Measurements from ENCODE around the gene BDP1. TPM values are rescaled to one million over a fixed set of nuclear protein-coding genes. Genes with fewer than 3 reads are reported as not detected.
"Not testable (repeated sequence)": the region's sequence is repeated elsewhere in the genome, so short reads cannot be mapped to it uniquely, and the experiment has no call there.

BDP1 gene, protein sequence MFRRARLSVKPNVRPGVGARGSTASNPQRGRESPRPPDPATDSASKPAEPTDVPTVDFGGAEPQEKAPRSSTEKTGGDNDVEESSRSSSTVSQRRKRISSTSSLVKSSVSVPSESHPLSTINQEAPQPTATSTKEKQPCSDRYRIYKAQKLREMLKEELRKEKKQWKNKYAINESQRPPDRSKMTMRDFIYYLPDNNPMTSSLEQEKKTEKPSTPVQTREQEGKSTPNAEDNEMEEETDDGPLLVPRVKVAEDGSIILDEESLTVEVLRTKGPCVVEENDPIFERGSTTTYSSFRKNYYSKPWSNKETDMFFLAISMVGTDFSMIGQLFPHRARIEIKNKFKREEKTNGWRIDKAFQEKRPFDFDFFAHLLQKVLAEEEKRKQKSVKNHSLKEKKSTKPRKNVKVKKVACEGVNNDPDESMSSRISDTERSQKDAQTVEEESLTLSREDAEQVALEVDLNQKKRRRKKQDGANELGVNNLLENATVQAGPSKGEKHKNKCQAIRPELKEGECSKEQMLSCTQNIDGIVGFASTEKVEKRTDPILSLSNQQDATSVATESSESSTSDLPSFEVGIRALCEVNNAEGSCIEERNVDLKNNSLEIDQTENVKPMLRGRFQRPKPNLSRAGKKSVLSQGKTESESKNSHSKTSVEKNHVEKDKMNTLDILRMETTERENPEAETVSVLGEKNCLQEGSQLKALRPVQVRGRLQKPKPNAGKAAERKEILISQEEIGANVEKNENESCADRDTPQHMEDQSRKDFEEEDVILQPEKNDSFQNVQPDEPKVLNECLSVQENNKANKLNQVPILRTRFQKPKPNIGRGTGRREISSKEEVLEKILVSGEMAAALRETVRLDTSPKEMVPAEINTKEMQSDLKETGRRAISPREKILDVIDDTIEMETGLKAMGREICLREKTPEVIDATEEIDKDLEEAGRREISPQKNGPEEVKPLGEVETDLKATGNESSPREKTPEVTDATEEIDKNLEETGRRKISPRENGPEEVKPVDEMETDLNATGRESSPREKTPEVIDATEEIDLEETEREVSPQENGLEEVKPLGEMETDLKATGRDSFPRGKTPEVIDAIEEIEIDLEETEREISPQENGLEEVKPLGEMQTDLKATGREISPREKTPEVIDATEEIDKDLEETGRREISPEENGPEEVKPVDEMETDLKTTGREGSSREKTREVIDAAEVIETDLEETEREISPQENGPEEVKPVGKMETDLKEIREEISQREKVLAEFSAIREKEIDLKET (N-terminal part only)
- polyA plus RNA-seq (2014; cell fraction: cytosol; rRNA removed): 16.7 and 17.0 TPM in 2 replicates
- polyA plus RNA-seq (2014; cell fraction: nucleus; rRNA removed): 21.0 and 22.9 TPM in 2 replicates

DNA sequence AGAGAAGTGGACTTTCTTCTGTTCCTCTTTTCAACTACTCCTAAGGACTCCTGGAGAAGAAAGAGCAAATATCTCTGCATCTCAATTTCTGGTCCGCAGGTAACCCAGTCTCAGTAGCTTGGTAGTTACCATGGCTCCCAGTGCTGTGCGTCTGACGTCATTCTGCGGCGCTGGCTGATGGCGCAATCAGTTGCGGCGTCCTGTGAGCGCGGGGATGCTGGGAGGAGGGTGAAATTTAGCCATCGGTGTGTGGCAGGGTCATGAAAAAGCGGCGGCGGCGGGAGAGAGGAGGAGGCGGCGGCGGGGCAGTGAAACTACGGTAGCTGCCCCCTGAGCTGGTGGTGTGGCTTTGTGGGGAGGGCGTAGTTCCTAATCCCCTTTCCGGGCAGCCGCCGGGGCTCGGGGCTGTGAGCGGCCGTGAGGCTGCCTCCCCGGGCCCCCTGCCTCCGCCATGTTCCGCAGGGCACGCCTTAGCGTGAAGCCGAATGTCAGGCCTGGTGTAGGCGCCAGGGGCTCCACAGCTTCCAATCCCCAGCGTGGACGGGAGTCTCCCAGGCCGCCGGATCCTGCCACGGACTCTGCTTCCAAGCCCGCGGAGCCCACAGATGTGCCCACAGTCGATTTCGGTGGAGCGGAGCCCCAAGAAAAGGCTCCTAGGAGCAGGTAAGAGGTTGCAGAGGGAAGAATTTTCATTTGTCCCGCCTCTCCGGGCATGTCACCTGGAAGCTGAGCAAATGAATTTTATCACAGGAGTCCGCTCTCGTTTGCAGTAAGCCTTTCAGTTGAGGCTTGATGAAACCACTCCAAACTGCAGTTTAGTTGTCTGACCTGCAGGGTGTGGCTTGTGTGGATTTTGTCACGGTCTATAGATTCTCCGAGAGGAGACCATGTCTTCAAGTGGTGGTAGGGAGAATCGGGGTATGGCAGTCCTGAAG is at the start of gene BDP1:
Gene BDP1 (plus strand): TSS at position 225 of the 935 bp plus-strand sequence. CDS start 227 bp downstream, at position 452.
- peak; percentile 93 for DNase-seq (ENCODE audit: low spot score)

DNA sequence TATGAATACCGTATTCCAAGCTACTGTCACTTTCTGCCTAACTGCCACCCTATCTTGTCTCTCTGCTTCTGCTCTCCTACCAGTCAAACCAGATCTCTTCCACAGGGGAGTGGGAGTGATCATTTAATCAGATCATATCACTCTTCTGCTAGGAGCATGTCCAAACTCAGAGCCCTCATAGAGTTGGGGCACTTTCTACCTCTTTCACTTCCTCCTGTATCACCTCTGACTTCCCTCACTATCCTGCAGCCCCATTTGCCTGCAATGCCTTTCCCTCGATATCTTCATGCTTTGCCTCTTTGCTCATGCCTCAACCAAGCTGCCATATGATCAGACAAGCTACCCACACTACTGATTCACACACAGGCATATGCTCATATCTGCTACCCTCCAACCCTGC is 45.4 kb upstream of the BDP1 start:
- not testable (repeated sequence) for DNase-seq (ENCODE audit: low spot score)

GRCh38 chr5:71415626-71416025 is 39.8 kb upstream of the BDP1 start:
- not testable (repeated sequence) for DNase-seq (ENCODE audit: low spot score)

DNA sequence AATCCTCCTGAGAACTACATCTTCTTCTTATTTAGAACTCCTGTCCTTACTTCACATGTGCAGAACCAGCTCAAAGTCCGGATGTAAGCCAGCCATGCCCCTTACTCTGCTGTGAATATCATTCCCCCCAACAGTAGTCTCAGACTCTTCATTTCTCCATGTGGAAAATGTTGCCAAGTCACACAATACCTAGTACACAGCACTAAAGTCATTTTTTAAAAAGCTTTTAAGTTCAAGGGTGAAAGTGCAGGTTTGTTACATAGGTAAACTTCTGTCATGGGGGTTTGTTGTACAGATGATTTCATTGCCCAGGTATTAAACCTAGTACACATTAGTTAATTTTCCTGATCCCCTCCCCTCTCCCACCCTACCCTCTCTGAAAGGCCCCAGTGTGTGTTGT is 37.4 kb upstream of the BDP1 start:
- not testable (repeated sequence) for DNase-seq (ENCODE audit: low spot score)

- not testable (repeated sequence) for DNase-seq (ENCODE audit: low spot score)
Observed at GRCh38 chr5:71421278-71421677, 34.2 kb upstream of the BDP1 start.

- DNase-seq (ENCODE audit: low spot score): not testable (repeated sequence)
Observed at GRCh38 chr5:71423896-71424295, 31.6 kb upstream of the BDP1 start.

GRCh38 chr5:71426686-71427474 is 28.6 kb upstream of the BDP1 start:
- not testable (repeated sequence) for DNase-seq (ENCODE audit: low spot score)

DNA sequence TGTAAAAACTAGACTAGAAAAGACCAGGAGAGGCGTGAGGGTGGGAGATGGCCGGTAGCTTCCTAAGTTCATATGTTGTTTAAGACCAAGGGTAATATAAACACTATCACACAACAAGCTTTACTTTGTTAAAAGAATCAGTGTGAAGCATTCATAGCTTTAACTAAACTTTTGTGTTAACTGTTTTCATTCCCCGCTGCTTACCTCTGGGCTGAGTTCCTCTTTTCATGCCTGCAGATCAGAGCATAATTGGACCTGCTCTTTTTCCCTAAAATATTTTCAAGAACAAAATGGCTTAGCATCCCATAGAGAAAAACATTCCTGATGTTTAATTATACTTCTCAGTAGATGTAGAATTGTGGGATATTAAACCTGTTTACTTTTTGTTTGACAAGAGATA is 23.0 kb upstream of the BDP1 start:
- not testable (repeated sequence) for DNase-seq (ENCODE audit: low spot score)

- DNase-seq (ENCODE audit: low spot score): not testable (repeated sequence)
Observed at GRCh38 chr5:71434825-71435224, 20.6 kb upstream of the BDP1 start.

GRCh38 chr5:71441564-71441963 is 13.9 kb upstream of the BDP1 start:
- DNase-seq (ENCODE audit: low spot score): not testable (repeated sequence)

DNA sequence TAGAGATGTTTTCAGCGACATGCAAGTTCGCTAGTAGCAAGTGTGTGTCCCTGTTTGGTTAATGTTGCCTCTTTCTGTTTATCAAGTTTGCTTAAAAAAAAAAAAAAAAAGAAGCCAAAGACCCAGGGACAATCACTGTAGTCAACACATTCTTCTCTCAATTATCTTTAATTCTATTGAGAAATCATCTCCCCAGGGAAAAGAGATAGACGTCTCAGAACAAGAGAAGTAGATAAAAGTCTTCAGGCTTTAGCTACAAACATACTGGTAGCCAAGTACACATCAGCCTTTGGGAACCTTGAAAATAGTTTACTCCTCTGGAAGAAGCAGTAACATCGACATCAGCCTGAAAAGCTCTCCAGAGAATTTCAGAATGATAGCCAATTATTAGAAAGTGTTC is 11.6 kb upstream of the BDP1 start:
- DNase-seq (ENCODE audit: low spot score): not testable (repeated sequence)

- not testable (repeated sequence) for DNase-seq (ENCODE audit: low spot score)
Observed at GRCh38 chr5:71445015-71445414, 10.4 kb upstream of the BDP1 start.

- not testable (repeated sequence) for DNase-seq (ENCODE audit: low spot score)
Observed at GRCh38 chr5:71445523-71446152, 9.8 kb upstream of the BDP1 start.

DNA sequence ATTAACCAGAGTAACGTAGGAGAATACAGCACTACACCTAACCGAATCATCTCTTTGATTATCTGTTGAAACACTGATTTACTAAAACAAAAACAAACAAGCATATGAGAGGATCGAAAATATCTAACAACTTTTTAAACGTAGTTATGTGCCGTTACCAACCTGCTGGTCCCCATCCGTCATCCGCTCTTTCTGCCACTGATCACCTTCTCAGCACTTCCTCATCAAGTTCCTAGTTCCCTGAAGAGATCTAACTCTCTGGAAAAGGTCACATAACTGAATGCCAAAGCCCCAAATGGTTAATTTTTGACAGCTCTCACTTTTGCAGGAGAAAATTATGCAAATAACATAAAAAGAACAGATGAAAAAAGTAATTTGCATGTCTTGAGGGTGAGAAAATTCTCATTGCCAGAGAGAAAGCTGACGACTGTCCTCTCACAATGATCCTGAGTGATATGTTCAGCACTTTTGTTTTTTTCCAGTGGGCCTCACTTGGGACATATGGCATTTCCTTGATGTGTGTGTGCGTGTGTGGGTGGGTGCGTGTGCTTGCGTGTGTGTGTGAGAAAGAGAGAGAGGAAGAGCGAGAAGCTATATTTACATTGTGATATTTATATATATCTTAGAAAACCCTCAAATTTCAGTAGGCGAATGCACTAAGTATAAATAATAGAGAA is 8.8 kb upstream of the BDP1 start:
- DNase-seq (ENCODE audit: low spot score): not testable (repeated sequence)

DNA sequence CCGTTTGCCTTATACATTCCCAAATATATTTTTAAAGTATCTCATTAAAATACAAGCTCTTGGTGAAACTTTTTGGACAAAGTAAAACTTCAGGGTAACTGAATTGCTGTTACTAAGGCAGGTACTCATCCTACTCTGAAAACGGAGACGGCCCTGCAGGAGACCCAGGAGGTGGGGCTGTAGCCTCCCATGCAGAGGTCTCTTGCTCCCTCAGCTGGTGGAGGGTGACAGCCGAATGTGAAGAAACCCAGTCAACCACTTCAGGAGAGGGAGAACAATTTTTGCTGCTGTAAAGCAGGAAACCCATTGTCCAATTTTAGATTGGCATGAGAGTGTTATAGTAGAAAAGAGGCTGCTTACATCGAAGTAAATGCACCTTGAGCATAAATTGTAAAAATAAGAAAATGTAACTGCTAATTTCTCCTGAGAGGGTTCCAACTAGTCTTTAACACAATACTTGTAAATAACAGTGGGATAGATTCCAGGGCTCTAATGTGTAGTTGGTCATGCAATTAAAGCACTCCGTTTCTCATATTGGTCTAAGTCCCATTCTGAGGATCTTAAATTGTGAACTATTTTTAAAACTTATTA is 8.1 kb upstream of the BDP1 start:
- DNase-seq (ENCODE audit: low spot score): peak; percentile 49

- no peak for DNase-seq (ENCODE audit: low spot score)
Observed at GRCh38 chr5:71452876-71453275, 2.6 kb upstream of the BDP1 start.

GRCh38 chr5:71454913-71455312 is 538 bp upstream of the BDP1 start:
- no peak for DNase-seq (ENCODE audit: low spot score)

DNA sequence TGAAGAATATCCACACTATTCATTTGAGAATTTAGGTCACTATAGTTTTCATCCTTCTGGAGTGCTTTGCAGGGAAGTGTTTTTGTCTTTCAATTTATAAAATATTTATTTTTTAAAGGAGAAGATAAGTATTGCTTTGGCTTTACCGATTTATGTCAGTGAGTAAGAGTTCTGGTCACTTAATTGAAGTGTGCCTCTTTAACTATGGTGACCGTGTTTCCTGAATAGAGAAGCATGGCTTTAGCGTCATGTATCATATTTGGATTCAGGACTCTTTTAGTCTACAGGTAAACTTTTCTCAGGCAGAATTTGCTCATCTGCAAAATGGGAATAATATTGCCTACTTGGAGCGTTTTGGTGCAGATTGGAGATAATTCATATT is 902 bp downstream of the BDP1 start:
- no peak for DNase-seq (ENCODE audit: low spot score)
